Measurements from ENCODE around the gene GNAQ. TPM values are rescaled to one million over a fixed set of nuclear protein-coding genes. Genes with fewer than 3 reads are reported as not detected.

GNAQ gene
- total RNA-seq, 1 experiment from 2014 or later, result 48.6 TPM

DNA sequence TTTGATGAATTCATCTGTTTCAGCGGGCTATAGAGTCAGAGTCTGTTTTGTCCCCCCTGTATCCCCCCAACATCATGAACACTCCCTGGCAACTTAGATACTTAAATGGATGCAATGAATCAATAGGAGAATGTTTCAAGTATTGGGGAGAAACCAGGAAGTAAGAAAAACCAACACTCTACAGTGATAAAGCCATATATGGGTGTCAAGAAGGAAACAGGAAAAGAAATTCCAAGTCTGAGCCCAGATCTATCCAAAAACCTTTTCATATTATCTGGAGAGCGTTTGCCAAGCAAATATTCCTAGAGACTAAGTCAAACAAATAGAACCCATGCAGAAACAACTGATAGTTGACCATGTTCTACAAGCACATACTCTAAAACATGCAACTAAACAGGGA is 2.3 kb upstream of the GNAQ start:
- H4K91ac ChIP-seq (ENCODE audit: insufficient read length, low read depth, low read length), result no peak overlapping the region
- no peak overlapping the region for H2BK20ac ChIP-seq (ENCODE audit: low read depth, low read length, poor library complexity, severe bottlenecking)
- H2AK5ac ChIP-seq (ENCODE audit: insufficient read length, low read length), result no peak overlapping the region
- peaks cover 2% of the 10 kb centered on the region; the same call in 1 of the 2 replicates for H3K27me3 Mint-ChIP-seq (ENCODE audit: low read depth)
- no peak overlapping the region for H3K18ac ChIP-seq (ENCODE audit: insufficient read length, low read depth, low read length)
- H3K56ac ChIP-seq (ENCODE audit: insufficient read length, low read depth, low read length), result no peak overlapping the region
- H3K23me2 ChIP-seq (ENCODE audit: insufficient read length, low read depth, low read length, poor library complexity, severe bottlenecking), result peaks cover 10% of the 10 kb centered on the region
- WGBS (ENCODE audit: extremely low coverage, insufficient read length, low lambda C conversion rate), result no CpG with 5 or more reads among the region's 2 CpGs
- H3K23ac ChIP-seq (ENCODE audit: insufficient read length, low read depth, low read length), result no peak overlapping the region
- H4K5ac ChIP-seq (ENCODE audit: insufficient read length, low read depth, low read length), result no peak overlapping the region
- H3K27ac Mint-ChIP-seq, result no peak overlapping the region
- H3K9me3 ChIP-seq (ENCODE audit: control insufficient read depth, low read depth, low read length), result no peaks in the 10 kb centered on the region
- no peak overlapping the region for H3K27ac ChIP-seq (ENCODE audit: insufficient read length, low read depth, low read length)
- H4K8ac ChIP-seq (replicated peaks; ENCODE audit: insufficient read length, low read depth, low read length), result no peak overlapping the region
- H3K79me1 ChIP-seq (ENCODE audit: insufficient read depth, low read depth, low read length, poor library complexity, severe bottlenecking), result no peaks in the 10 kb centered on the region
- H3K9ac ChIP-seq (ENCODE audit: extremely low read depth, insufficient read length, low read length), result no peak overlapping the region
- no peak overlapping the region for H3K4me2 ChIP-seq (ENCODE audit: insufficient read depth, insufficient read length, low read length)
- no peak overlapping the region for H2BK12ac ChIP-seq (ENCODE audit: insufficient read length, low read depth, low read length)
- H3K9me3 Mint-ChIP-seq, result peaks cover 0 to 2% of the 10 kb centered on the region in 2 experiments; a peak in 2 of 5 replicates
- DNase-seq, result no peak
- no peak overlapping the region for H3T11ph ChIP-seq (ENCODE audit: low read length)
- H2AFZ ChIP-seq (ENCODE audit: low read length), result no peak overlapping the region
- no peak overlapping the region for H3K4ac ChIP-seq (ENCODE audit: low read depth, low read length)
- no peaks in the 10 kb centered on the region; a peak in 1 of 7 replicates for H3K36me3 Mint-ChIP-seq (ENCODE audit: insufficient read depth in 1 of 3, low read depth in 3 of 3)
- H3K79me2 ChIP-seq (ENCODE audit: insufficient read depth, low read length), result peaks cover 11% of the 10 kb centered on the region; the same call in 1 of the 2 replicates
- H2BK5ac ChIP-seq (ENCODE audit: insufficient read length, low read length), result no peak overlapping the region
- H3K4me1 ChIP-seq (ENCODE audit: insufficient read depth, low read length), result peaks cover 4% of the 10 kb centered on the region; the same call in 1 of the 2 replicates
- TF ChIP-seq, protein P1, sequence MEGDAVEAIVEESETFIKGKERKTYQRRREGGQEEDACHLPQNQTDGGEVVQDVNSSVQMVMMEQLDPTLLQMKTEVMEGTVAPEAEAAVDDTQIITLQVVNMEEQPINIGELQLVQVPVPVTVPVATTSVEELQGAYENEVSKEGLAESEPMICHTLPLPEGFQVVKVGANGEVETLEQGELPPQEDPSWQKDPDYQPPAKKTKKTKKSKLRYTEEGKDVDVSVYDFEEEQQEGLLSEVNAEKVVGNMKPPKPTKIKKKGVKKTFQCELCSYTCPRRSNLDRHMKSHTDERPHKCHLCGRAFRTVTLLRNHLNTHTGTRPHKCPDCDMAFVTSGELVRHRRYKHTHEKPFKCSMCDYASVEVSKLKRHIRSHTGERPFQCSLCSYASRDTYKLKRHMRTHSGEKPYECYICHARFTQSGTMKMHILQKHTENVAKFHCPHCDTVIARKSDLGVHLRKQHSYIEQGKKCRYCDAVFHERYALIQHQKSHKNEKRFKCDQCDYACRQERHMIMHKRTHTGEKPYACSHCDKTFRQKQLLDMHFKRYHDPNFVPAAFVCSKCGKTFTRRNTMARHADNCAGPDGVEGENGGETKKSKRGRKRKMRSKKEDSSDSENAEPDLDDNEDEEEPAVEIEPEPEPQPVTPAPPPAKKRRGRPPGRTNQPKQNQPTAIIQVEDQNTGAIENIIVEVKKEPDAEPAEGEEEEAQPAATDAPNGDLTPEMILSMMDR (conservative IDR thresholded peaks at IDR 0.05), result no peak
- H3K14ac ChIP-seq (ENCODE audit: insufficient read depth, low read length), result no peak overlapping the region
- no peaks in the 10 kb centered on the region for H4K20me1 ChIP-seq (ENCODE audit: control insufficient read depth, insufficient read depth, insufficient read length)
- no peak overlapping the region for H2BK120ac ChIP-seq (ENCODE audit: low read depth, low read length, poor library complexity, severe bottlenecking)
- no peak overlapping the region for H2BK15ac ChIP-seq (ENCODE audit: low read depth, low read length)
- no peak overlapping the region; a peak in 1 of 5 replicates for H3K4me3 Mint-ChIP-seq
- no peaks in the 10 kb centered on the region for H3K27me3 ChIP-seq (ENCODE audit: insufficient read depth, low read length)
- peaks cover 32 to 34% of the 10 kb centered on the region in 2 experiments for H3K4me1 Mint-ChIP-seq
